ENCODE results near the gene ATIC.
"Not testable (repeated sequence)": the region's sequence is repeated elsewhere in the genome, so short reads cannot be mapped to it uniquely, and the experiment has no call there.

The ATIC gene

DNA sequence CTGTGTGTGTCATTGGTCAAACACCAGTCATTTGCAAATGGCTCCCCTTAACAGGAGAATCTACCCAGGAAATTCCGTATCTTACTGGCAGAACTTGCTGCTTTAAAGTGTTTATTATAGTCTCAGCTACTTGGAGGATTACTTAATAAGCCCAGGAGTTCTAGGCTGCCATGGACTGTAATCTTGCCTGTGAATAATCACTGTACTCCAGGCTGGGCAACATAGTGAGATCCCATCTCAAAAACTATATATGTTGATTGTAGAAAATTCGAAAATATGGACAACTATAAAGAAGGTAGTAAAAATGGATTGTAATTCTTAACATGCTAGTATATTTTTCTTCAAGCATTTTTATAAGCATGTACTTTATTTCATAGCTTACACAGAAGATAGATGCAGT lies 4.5 kb downstream of the ATIC start:
- DNase-seq: no peak

DNA sequence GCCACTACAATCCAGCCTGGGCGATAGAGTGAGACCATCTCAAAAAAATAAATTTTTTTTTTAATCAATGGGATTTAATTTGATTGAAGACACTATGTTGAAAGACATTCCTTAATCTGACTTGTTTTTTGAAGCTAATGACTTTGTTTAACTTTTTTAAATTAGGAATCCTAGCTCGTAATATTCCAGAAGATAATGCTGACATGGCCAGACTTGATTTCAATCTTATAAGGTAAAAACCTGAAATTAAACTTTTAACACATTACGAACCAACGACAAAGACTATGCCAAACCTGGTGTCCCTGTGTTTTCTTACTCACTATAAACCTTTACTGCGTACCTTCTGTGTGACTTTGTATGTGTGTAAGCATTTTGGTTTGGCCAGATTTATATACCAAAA lies 7.6 kb downstream of the ATIC start:
- no peak for DNase-seq

DNA sequence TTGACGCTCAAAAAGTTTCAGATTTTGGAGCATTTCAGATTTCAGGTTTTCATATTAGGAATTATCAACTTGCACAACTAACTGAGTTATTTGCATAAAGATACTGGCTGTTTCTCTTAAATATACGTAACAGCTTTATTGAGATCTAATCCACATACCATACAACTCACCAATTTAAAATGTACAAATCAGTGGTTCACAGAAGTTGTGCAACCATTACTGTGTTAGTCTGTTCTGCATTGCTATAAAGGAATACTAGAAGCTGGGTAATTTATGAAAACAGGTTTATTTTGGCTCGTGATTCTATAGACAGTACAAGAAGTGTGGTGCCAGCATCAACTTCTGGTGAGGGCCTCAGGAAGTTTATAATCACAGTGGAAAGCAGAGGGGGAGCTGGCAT lies 8.2 kb downstream of the ATIC start:
- DNase-seq: no peak

DNA sequence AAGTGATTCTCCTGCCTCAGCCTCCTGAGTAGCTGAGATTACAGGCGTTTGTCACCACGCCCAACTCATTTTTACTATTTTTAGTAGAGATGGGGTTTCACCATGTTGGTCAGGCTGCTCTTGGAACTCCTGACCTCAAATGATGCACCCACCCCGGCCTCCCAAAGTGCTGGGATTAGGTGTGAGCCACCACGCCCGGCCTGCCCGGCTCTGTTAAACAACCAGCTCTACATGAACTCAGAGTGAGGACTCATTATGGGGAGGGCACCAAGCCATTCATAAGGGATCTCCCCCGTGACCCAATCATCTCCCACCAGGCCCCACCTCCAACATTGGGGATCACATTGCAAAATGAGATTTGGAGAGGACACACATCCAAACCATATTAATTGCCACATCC lies 8.8 kb downstream of the ATIC start:
- DNase-seq: no peak

DNA sequence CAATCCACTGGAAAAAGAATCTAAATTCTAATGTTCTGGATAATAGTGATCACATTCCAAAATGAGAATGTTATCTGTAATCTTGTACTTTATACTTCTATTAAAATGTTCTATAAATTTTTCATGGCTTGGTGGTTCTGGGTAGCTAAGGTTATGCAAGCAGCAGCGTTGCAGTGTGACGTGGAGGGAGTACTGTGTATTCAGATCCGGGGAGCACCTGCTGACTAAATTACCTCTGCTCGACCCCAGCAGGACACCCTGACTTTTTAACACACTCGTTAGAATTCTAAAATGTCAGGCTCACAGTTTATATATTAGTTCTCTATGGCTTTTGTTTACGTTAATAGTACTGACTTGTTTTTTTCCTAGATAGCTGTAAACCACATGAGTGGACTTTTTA lies 13.0 kb downstream of the ATIC start:
- DNase-seq: no peak

DNA sequence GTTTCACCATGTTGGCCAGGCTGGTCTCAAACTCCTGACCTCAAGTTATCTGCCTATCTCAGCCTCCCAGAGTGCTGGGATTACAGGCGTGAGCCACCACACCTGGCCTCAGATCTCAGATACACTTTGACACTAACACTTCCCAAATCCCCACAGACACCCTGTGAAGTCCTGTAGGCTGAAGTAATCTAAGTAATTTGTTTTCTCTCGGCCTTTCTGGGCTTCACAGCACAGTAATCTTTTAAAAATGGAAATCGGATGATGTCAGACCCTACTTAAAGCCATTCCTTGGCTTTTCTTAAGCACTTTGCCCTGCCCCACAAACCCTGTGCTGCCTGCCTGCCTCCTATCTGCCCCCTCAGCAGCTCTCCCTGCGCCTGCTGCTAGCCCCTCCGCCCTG lies 16.2 kb downstream of the ATIC start:
- no peak for DNase-seq

DNA sequence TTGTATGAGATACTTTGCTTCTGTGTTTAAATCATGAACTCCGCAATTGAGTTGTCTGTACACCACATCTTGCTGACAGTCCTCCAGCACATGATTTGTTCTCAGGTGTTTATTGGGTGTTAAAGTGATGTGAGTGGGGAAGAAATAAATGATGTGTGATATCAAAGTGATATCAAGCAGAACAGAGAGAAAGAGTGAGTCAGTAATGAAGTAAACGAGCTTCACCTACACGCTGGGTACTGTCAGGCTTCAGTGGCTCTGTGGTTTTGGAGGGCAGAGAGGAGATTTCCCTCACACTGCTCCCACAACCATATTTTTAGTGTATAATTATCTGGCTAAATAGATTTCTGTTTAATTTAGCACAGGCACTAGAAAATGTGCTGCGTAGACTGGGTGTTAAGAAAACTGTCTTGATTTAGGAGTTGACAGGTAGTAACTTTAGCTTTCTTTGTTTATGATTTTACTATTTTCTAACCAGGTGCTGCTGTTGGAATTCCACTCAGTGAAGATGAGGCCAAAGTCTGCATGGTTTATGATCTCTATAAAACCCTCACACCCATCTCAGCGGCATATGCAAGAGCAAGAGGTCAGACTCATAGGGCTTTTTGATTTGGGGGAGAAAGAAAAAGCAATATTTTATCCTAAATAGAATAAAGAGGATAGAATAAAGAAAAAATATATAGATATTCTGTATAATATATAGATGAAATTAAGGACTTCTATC lies 21.2 kb downstream of the ATIC start:
- DNase-seq: no peak

DNA sequence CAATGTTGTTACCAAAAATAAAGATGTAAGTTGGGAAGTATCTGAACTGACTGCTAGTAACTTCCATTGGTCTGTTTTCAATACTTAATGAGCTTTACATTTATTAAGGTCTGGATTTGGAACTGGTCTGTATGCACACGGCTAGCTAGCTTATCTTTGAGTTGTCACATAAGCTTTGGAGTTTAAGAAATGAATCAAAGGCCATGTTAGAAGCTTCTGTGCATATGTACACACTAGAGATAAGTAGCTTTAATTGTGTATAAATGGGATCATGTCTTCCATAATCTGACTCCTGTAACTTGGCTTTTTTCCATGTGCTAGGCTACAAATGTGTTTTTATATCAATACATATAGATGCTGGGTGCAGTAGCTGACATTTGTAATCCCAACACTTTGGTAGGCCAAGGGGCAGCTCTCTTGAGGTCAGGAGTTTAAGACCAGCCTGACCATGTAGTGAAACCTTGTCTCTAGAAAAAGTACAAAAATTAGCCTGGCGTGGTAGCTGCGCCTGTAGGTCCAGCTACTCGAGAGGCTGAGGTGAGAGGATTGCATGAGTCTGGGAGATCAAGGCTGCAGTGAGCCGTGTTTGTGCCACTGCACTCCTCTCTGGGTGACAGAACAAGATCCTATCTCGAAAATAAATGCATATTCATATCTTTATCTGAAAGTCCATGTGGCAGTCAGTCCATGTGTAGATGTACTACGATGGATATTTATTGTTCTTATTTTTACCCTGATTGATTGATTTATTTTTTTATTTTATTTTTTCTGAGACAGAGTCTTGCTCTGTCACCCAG lies 27.2 kb downstream of the ATIC start:
- DNase-seq: no peak

DNA sequence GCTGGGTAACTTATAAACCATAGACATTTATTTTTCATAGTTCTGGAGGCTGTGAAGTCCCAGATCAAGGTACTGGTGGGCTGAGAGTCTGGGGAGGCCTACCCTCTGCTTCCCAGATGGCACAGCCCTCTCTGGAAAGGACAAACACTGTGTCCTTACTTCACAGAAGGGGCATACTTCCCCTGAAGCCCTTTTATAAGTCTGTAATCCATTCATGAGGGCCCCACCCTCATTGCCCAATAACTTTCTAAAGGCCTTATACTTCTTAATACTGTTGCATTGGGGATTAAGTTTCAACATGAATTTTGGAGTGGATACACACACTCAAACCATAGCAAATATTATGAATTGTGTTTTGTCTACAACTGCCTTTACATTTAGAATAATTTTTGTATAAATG lies 36.0 kb downstream of the ATIC start:
- no peak for DNase-seq

DNA sequence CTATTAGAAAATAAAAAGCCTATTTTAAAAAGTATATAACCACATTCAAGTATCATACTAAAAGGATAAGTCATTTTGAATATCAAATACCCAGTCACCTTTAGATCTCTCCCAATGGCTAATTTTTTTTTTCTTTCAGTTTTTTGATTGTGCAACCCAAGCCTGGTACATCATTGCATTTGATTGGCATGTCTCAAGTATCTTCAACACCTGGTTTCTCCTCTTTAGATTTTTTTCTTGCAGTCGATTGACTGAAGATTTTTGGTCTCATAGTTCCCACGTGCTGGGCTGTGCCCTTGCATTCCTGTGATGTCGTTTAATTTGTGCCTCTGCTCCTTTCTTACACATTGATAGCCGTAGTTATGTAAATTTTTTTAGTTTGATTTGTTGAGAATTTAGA lies 40.7 kb downstream of the ATIC start:
- DNase-seq: no peak

DNA sequence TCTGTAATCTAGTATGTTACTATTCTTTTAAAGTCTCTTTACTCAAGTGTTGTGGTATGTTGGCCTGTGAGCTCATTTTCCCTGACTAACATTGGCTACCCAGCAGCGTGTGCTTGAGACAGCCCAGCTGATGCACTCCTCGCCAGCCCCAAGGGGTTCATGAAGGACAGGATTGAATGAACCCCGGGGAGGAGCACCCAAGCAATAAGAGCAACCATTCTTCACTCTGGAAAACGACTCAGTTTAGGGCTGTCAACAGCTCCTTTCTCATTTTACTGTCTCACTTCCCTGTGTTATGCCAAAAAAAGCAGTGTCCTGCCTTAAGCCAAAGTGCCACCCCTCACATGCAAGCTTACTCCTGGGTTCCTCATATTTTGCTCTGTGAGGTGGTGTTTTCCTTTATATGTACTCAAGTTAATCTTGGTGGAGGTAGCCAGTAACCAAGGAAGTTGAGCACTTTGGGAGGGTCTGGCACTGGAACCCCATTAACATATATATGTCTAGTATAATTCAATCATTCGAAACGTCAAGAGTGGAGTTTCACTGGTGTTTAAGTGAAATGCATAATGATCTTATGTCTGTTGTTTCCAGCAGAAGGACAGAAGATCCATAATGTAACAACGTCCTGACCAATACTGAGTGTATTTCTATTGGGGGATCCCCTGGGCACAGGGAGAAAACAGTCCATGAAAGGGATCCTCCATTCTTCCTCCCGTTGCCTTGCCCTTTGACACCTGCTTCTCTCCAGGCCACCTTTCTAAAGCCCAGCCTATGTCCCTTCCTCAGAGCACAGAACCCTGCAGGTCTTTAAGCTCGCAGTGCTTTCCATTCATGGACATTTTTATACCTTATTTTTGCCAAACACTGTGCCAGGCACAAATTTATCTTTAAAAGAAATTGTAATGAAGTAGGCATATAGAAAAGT lies 43.2 kb downstream of the ATIC start:
- no peak for DNase-seq

DNA sequence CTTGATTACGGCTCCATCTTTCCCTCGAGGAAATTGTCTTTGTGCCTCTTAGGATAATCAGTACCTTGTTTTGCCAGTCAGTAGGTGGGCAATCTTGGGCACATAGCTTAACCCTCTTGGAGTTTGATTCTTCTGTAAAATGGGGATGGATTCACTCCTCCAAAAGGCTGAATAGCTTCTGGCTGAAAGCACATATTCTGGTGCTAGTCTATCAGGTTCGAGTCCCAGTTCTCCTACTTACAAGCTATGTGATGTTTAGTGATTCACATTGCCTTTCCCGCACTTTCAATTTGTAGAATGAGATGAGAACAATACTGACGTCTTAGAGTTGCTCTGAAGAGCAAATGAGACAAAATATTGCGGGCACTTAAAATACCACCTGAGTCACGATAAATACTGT lies 43.9 kb downstream of the ATIC start:
- DNase-seq: no peak

DNA sequence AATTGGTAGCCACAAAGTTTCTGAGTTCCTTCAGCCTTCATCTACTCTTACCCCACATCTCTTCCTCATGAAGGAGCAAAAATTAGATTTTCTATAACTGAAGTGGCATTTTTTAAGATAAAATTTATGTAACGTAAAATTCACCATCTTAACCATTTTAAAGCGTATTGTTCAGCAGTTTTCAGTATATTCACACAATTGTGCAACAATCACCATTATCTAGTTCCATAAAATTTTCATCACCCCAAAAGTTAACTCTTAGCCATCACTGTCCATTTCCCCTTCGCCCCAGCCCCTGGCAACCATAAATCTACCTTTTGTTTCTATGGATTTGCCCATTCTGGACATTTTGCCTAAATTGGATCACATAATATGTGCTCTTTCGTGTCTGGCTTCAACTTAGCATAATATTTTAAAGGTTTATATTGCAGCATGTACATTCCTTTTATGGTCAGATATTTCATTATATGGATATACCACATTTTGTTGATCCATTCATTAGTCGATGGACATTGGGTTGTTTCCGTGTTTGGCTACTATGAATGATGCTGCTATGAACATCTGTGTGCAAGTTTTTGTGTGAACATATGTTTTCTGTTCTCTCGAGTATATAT lies 44.6 kb downstream of the ATIC start:
- DNase-seq: no peak

DNA sequence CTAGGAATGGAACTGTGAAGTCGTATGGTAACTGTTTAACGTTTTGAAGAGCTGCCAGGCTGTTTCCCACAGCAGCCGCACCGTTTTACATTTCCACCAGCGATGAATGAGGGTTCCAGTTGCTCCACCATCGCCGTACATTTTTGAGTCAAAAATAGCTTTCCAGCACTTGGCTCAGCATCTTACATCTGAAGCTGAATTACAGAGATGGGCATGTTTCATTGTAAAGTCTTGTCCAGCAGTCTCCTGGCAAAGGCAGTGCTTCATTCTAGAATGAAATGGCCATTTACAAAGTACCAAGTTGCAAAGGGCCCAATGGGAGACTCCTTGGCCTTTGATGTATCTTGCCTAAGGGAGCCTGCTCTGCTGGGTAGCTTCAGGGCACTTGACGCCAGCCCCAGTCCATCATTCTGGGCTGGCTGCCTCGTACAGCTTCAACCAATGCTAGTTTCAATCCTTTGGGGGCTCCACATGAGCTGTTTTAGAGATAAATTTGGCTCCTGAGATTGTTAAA lies 45.1 kb downstream of the ATIC start:
- no peak for DNase-seq

DNA sequence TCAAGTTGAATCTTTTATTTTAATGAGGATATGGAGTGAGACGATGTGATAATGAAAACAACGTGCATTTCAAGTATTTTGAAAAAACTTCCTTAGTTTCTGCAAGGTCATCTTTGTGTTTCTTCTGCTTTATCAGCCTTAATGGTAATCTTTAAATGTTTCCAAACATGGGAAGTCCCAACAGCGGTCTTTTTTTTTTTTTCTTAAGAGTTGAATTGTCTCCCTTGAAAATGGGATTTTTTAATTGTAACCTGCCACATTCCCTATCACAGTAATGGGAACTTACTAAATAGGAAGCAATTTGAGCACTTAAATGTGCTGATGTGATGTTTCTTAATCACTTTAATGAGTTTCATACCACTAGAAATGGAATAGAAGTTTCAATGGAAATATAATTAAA lies 45.8 kb downstream of the ATIC start:
- DNase-seq: no peak

DNA sequence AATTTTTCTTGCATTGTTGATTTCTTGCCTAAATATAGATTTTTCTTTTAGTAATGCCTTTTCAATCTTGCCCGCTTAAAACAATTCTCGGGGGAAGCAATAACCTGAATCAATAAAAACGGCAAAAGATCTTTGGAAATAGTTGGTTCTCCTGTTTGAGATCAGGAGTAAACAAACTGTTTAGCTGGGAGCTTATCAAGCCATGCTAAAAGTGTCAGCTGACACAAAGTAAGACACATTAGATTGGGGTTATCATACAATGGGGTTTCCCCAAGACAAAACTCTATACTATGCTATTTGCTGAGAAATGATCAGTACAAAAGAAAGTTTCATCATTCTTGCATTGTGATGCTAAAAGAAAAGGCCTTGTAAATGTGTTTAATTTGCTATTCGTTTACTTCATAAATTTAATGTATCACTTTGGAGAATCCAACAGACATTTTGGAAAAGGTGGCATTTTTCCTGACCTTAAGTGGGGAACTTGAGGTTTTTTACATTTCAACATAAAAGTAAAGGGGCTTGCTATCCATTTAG lies 46.5 kb downstream of the ATIC start:
- DNase-seq: no peak

DNA sequence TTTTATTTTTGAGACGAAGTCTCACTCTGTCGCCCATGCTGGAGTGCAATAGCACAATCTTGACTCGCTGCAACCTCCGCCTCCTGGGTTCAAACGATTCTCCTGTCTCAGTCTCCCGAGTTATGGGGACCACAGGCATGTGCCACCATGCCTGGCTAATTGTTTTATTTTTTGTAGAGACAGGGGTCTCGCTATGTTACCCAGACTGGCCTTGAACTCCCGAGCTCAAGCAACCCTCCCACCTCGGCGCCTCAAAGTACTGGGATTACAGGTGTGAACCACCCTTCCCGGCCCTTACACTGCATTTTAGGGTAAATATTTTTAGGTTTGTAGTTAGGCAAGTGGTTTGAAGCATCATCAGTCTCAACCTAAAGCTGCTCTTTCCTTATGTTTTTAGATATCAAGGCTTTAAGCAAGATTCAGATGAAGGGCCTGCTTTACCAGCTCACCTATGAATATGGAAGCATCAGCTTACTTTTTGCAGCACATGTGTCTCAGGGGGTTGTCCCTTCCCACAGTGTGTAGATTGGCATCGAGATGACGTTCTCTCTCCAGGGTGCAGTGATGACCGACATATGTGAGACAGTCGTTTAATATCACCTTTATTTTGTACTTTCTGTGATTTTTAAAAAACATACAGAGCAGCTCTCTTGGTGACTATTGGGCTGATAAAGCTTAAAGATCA lies 47.2 kb downstream of the ATIC start:
- DNase-seq: no peak

DNA sequence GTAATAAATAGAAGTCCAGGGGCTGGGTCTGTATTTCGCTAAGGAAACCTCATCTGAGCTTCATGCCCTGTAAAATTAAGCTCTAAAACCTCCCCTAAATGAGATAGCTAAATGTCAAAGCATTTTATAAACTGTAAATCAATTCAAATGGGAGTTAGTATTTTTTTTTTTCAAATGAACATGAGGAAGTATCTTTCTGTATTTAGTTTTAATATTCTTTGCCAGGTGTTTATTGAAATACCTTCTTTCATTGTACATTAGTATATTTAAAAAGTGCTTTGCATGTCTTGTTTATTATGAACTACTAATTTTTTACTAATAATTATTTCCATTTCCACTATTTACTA lies 47.7 kb downstream of the ATIC start:
- no peak for DNase-seq

DNA sequence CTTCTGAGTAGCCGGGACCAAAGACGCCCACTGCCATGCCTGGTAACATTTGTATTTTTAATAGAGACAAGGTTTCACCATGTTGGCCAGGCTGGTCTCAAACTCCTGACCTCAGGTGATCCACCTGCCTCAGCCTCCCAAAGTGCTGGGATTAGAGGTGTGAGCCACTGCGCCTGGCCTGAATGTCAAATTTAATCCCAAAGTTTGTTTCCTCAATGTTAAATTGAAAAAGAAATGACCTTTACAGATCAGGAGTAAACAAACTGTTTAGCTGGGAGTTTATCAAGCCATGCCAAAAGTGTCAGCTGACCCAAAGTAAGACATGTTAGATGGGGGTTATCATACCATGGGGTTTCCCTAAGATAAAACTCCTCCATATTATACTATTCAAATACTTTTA lies 48.2 kb downstream of the ATIC start:
- not testable (repeated sequence) for DNase-seq

DNA sequence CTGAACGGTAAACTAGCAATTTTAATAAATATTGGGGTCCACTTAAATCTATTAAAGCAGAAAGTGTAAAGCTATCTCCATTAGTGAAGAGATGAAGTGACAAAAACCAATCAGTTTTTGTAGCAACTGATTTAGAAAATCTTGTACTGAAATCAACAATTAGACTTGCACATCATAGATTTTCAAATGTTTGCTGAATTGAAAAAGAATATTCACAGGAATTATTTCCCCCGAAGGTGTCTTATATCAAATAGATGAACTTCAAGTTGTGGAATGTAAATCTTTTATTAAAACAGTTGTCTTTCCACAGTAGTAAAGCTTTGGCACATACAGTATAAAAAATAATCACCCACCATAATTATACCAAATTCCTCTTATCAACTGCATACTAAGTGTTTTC lies 48.7 kb downstream of the ATIC start:
- no peak for DNase-seq

DNA sequence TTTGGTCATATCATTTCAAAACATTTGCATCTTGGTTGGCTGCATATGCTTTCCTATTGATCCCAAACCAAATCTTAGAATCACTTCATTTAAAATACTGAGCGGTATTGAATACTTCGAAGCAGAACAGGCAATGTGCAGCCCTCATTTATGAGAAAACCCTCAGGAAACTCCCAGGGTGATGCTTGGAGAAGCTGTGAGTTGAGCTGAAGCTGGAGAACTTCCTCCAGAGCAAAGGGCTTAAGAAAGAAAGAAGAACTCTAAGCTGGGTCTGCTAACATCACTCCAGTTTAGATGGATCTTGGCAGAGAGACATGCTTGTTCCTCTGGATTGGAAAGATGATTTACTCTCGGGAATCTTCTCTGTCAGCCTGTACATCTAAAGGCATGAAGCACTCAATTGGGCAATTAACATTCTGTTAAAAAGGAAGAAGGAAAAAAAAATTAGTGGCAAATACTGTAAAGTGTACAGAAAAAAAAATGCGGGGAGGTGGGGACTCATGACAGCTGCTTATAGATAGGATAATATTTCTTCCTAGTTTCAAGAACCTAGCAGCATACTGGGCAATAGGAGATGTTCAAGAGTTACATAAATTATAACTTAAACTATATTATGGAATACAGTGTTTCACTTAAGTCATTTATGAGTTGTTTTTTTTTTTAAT lies 49.5 kb downstream of the ATIC start:
- DNase-seq: no peak

Data from stimulated activated CD4-positive, alpha-beta T cell treated with anti-CD3 and anti-CD28 coated beads, Interleukin-4, amount 100 ng/mL, for 4 hours (primary cell).